ENCODE measurements around the gene TRMU. TPM values are rescaled to one million over a fixed set of nuclear protein-coding genes. Genes with fewer than 3 reads are reported as not detected.

The TRMU gene
- total RNA-seq, 6 donors from 2014 or later = 30.7 to 77.5 (median 35.8) TPM

DNA sequence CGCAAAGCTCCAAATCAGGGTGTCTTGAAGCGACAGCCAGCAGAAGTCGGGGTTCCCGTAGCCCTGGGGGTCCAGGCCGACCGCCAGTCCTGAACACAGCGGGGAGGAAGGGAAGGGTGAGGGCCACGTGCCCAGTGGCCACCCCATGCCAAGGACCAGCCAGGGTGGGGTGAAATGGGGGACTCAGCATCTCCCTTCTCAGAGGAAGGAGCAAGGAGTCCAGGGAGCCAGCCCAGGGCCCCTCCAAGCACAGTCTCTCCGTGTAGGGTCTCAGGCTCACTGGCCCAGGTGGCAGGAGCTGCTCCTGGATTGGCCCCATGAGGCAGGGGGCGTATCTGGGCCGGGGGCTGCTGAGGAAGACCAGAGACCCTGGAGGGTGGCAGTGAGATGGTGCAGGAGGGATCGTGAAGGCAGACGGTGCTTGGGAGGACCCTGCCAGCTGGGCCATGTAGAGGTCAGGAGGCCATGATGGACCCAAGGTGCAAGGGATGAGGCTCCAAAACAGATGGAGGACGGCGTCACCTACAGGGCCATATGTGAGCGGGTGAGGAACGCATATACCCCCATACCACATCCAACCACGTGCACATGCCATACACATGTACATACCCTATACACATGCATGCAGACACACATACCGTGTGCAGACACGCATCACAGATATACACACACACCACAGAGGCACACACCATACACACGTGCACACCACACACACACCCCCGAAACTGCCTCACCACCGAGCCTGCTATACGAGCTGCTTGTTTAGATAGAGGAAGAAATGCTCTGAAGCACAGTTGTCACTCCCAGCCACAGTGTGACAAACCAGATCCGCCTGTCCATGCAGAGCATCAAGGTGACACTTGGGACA, 34.4 kb downstream of the TRMU start:
- no peak for ATAC-seq (ENCODE audit: low FRiP score in 2 of 2)
- H3K27me3 ChIP-seq = no peaks in the 10 kb centered on the region
- no peak for TF ChIP-seq CTCF (IDR thresholded peaks at IDR 0.05)
- TF ChIP-seq EP300 (IDR thresholded peaks at IDR 0.05) = no peak
- no peak for TF ChIP-seq POLR2A (IDR thresholded peaks at IDR 0.05)
- no peak for TF ChIP-seq POLR2AphosphoS5 (IDR thresholded peaks at IDR 0.05)
- DNase-seq = no peak
- H3K36me3 ChIP-seq = peaks cover 0 to 23% (median 4%) of the 10 kb centered on the region in 4 donors
- WGBS, 2 donors = 84 to 85% methylated on average over 20 to 25 of the region's 25 CpGs
- H3K9me3 ChIP-seq = no peaks in the 10 kb centered on the region
- H3K4me3 ChIP-seq = no peak overlapping the region
- H3K4me1 ChIP-seq = peaks cover 11 to 23% (median 13%) of the 10 kb centered on the region in 4 donors
- H3K27ac ChIP-seq = no peak overlapping the region

DNA sequence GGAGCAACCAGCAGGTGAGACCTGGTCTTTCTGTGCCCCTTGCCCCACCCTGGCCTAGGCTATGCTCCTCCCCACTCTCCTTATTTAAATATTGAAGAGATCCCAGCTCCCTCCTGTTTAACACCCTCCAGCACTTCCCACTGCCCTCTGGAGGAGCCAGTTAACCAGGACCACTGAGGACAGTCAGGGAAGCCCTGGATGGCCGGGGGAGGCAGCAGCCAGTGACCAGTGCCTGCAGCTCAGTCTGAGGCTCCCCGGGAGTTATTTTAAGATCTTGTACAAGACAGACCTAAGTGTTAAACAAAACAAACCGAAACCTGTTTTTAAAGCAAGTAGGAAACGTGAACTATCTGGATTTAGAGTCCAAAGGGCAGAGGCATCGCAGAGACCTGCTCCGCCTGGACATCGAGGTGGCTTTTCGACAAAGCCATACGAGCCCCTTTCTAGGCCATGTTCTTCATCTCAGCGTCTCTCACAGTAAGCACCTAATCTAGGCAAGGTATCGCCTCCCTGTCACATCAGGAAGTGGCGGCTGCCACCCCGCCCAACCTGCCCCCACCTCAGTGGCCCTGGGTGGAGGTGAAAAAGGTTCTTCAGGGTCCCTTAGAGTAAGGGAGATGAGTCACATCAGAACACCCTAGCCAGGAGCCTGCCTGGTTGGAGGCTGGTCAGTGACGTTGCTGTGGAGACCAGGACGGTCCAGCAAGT, 35.2 kb downstream of the TRMU start:
- no peak overlapping the region for H3K4me3 ChIP-seq
- TF ChIP-seq EP300 (IDR thresholded peaks at IDR 0.05) (no peak), POLR2A (IDR thresholded peaks at IDR 0.05) (no peak), POLR2AphosphoS5 (IDR thresholded peaks at IDR 0.05) (no peak), CTCF (IDR thresholded peaks at IDR 0.05) (no peak)
- no peak overlapping the region for H3K27ac ChIP-seq
- H3K36me3 ChIP-seq = peaks cover 0 to 17% (median 4%) of the 10 kb centered on the region in 4 donors
- peaks cover 11 to 23% (median 15%) of the 10 kb centered on the region in 4 donors for H3K4me1 ChIP-seq
- no peaks in the 10 kb centered on the region for H3K9me3 ChIP-seq
- ATAC-seq (ENCODE audit: low FRiP score in 2 of 2) = no peak
- H3K27me3 ChIP-seq = no peaks in the 10 kb centered on the region
- peak in 1 of 2 donors; percentile 60 for DNase-seq
- 77 to 84% methylated on average over 14 to 15 of the region's 15 CpGs for WGBS, 2 donors

GRCh38 chr22:46371623-46372226, 36.2 kb downstream of the TRMU start:
- H3K9me3 ChIP-seq = peaks cover 0 to 6% (median 3%) of the 10 kb centered on the region in 4 donors
- WGBS, 2 donors = 90 to 91% methylated on average over 2 of the region's 2 CpGs
- peaks cover 11 to 26% (median 18%) of the 10 kb centered on the region in 4 donors for H3K4me1 ChIP-seq
- no peak for ATAC-seq (ENCODE audit: low FRiP score in 2 of 2)
- no peak overlapping the region for H3K27ac ChIP-seq
- H3K4me3 ChIP-seq = no peak overlapping the region
- no peak for DNase-seq
- TF ChIP-seq POLR2AphosphoS5 (IDR thresholded peaks at IDR 0.05) (no peak), POLR2A (IDR thresholded peaks at IDR 0.05) (no peak), EP300 (IDR thresholded peaks at IDR 0.05) (no peak), CTCF (IDR thresholded peaks at IDR 0.05) (no peak)
- H3K27me3 ChIP-seq = no peaks in the 10 kb centered on the region
- H3K36me3 ChIP-seq = peaks cover 0 to 12% (median 2%) of the 10 kb centered on the region in 4 donors

- TF ChIP-seq EP300 (IDR thresholded peaks at IDR 0.05) (no peak), CTCF (IDR thresholded peaks at IDR 0.05) (no peak), POLR2AphosphoS5 (IDR thresholded peaks at IDR 0.05) (no peak), POLR2A (IDR thresholded peaks at IDR 0.05) (no peak)
- Histone ChIP-seq H3K36me3 (peaks cover 0 to 6% (median 0%) of the 10 kb centered on the region in 4 donors), H3K27me3 (no peaks in the 10 kb centered on the region), H3K4me3 (no peak overlapping the region), H3K9me3 (peaks cover 0 to 6% (median 3%) of the 10 kb centered on the region in 4 donors), H3K27ac (no peak overlapping the region), H3K4me1 (peaks cover 11 to 31% (median 18%) of the 10 kb centered on the region in 4 donors)
- WGBS, 2 donors = 93 to 95% methylated on average over 16 to 18 of the region's 18 CpGs
- no peak for ATAC-seq (ENCODE audit: low FRiP score in 2 of 2)
- peak in 1 of 2 donors; percentile 46 for DNase-seq
Measured at GRCh38 chr22:46372686-46373085, 37.2 kb downstream of the TRMU start.
